Measurements from ENCODE around the gene ARHGEF4. TPM values are rescaled to one million over a fixed set of nuclear protein-coding genes. Genes with fewer than 3 reads are reported as not detected.

Gene ARHGEF4
- total RNA-seq, 1 experiment from 2014 or later = 12.6 TPM

DNA sequence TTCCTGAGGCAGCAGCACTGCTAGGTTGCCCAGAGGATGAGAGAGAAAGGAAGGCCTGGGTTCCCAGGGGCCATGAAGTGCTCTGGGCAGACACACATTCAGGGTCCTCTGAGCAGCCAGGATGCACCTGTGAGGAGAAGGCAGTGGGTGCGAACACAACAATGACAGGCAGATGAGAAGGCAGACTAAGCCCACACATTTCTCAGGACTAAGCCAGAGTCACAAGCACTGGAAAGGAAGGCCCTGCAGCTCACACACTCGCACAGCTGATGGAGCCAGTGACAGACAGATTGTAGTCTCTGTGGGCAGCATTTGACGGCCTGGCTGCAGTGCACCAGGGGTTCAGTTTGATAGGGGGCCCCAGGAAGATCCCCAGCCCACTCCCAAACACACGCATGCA lies 61.8 kb downstream of the ARHGEF4 start:
- no peak overlapping the region for H4K5ac ChIP-seq (ENCODE audit: insufficient read length, low read depth, low read length)
- no peaks in the 10 kb centered on the region for H3K27me3 ChIP-seq (ENCODE audit: insufficient read depth, low read length)
- H2BK5ac ChIP-seq (ENCODE audit: insufficient read length, low read length) = no peak overlapping the region
- no peaks in the 10 kb centered on the region for H3K79me2 ChIP-seq (ENCODE audit: insufficient read depth, low read length)
- H3K4me1 ChIP-seq (ENCODE audit: insufficient read depth, low read length) = peaks cover 5% of the 10 kb centered on the region; the same call in 1 of the 2 replicates
- WGBS (ENCODE audit: extremely low coverage, insufficient read length, low lambda C conversion rate) = no CpG with 5 or more reads among the region's 4 CpGs
- no peak overlapping the region for H3K18ac ChIP-seq (ENCODE audit: insufficient read length, low read depth, low read length)
- DNase-seq = no peak
- no peak overlapping the region for H2BK120ac ChIP-seq (ENCODE audit: low read depth, low read length, poor library complexity, severe bottlenecking)
- H2AK5ac ChIP-seq (ENCODE audit: insufficient read length, low read length) = no peak overlapping the region
- no peak overlapping the region for H2BK15ac ChIP-seq (ENCODE audit: low read depth, low read length)
- no peak overlapping the region for H2AFZ ChIP-seq (ENCODE audit: low read length)
- no peak overlapping the region for H3K4ac ChIP-seq (ENCODE audit: low read depth, low read length)
- no peaks in the 10 kb centered on the region for H4K20me1 ChIP-seq (ENCODE audit: control insufficient read depth, insufficient read depth, insufficient read length)
- no peaks in the 10 kb centered on the region for H3K23me2 ChIP-seq (ENCODE audit: insufficient read length, low read depth, low read length, poor library complexity, severe bottlenecking)
- Mint-ChIP-seq H3K27me3 (ENCODE audit: low read depth) (peaks cover 10% of the 10 kb centered on the region), H3K4me3 (no peak overlapping the region), H3K27ac (no peak overlapping the region), H3K9me3 (peaks cover 8 to 9% of the 10 kb centered on the region in 2 experiments; a peak in 4 of 5 replicates), H3K4me1 (peaks cover 45 to 52% of the 10 kb centered on the region in 2 experiments), H3K36me3 (ENCODE audit: insufficient read depth in 1 of 3, low read depth in 3 of 3) (peaks cover 0 to 14% (median 10%) of the 10 kb centered on the region in 3 experiments; a peak in 5 of 7 replicates)
- TF ChIP-seq CTCF (conservative IDR thresholded peaks at IDR 0.05) = no peak
- H3K27ac ChIP-seq (ENCODE audit: insufficient read length, low read depth, low read length) = no peak overlapping the region
- no peak overlapping the region for H3K9ac ChIP-seq (ENCODE audit: extremely low read depth, insufficient read length, low read length)
- no peak overlapping the region for H2BK12ac ChIP-seq (ENCODE audit: insufficient read length, low read depth, low read length)
- no peak overlapping the region for H4K8ac ChIP-seq (replicated peaks; ENCODE audit: insufficient read length, low read depth, low read length)
- H3K23ac ChIP-seq (ENCODE audit: insufficient read length, low read depth, low read length) = no peak overlapping the region
- H3K79me1 ChIP-seq (ENCODE audit: insufficient read depth, low read depth, low read length, poor library complexity, severe bottlenecking) = no peaks in the 10 kb centered on the region
- H3K14ac ChIP-seq (ENCODE audit: insufficient read depth, low read length) = no peak overlapping the region
- no peak overlapping the region for H3K4me2 ChIP-seq (ENCODE audit: insufficient read depth, insufficient read length, low read length)
- H3T11ph ChIP-seq (ENCODE audit: low read length) = no peak overlapping the region
- H3K9me3 ChIP-seq (ENCODE audit: control insufficient read depth, low read depth, low read length) = no peaks in the 10 kb centered on the region
- H3K56ac ChIP-seq (ENCODE audit: insufficient read length, low read depth, low read length) = no peak overlapping the region
- H2BK20ac ChIP-seq (ENCODE audit: low read depth, low read length, poor library complexity, severe bottlenecking) = no peak overlapping the region
- H4K91ac ChIP-seq (ENCODE audit: insufficient read length, low read depth, low read length) = no peak overlapping the region
